Left ventricle myocardium inferior (tissue), 1 donor: ENCODE results near the gene MLXIP. TPM values are rescaled to one million over a fixed set of nuclear protein-coding genes. Genes with fewer than 3 reads are reported as not detected.

Source experiments
- DNase-seq: peaks from one replicate; pipeline ENCODE4 v3.0.0-alpha.2; 2020
- H3K27ac ChIP-seq: fragments of 200-600 bp; replicated peaks from 2 replicates; pipeline ENCODE4 v1.8.0; 2021
- H3K27me3 ChIP-seq: fragments of 200-600 bp; 2 replicates; pipeline ENCODE4 v1.8.0; 2021; ENCODE audit warnings: low read depth
- H3K36me3 ChIP-seq: fragments of 200-600 bp; 2 replicates; pipeline ENCODE4 v1.8.0; 2021
- H3K4me1 ChIP-seq: fragments of 200-600 bp; 2 replicates; pipeline ENCODE4 v1.8.0; 2021
- H3K4me3 ChIP-seq: fragments of 200-600 bp; 2 replicates; pipeline ENCODE4 v1.8.0; 2021; ENCODE audit warnings: mild to moderate bottlenecking, moderate library complexity
- H3K9me3 ChIP-seq: fragments of 200-600 bp; replicated peaks from 2 replicates; pipeline ENCODE4 v1.8.0; 2021
- CTCF ChIP-seq: fragments of 200-600 bp; IDR thresholded peaks from 2 replicates; pipeline ENCODE4 v1.8.0; 2021; ENCODE audit warnings: antibody characterized with exemption, mild to moderate bottlenecking, borderline replicate concordance
- intact Hi-C: fragments of 100-400 bp; cut with micrococcal nuclease; formaldehyde crosslinking; loops from one replicate; pipeline ENCODE4 v1.11.0; 2022
- total RNA-seq: library from RNA; stranded (reverse); fragmentation: NEBNext Ultra II Directional; extraction: Animal tissue kit (Norgen Biotek cat#: 25700); gene quantifications from one replicate; pipeline ENCODE4 v1.2.1, GENCODE V29; 2021
- donor health status: DM: no; HTN: yes; CAD: no; lungs with severe emphysema.

The MLXIP gene
- total RNA-seq, 1 donor from 2014 or later: 16.7 TPM

GRCh38 chr12:122137229-122137628, 58.7 kb downstream of the MLXIP start:
- H3K27ac ChIP-seq: no peak overlapping the region

GRCh38 chr12:122137681-122138080, 59.1 kb downstream of the MLXIP start:
- H3K4me3 ChIP-seq: no peak overlapping the region
- H3K36me3 ChIP-seq: peaks cover 79% of the 10 kb centered on the region
- H3K27me3 ChIP-seq: no peaks in the 10 kb centered on the region
- no peak for DNase-seq
- intact Hi-C loops: no loop called here
- H3K27ac ChIP-seq: no peak overlapping the region
- H3K9me3 ChIP-seq: no peaks in the 10 kb centered on the region
- TF ChIP-seq CTCF: no peak
- peaks cover 5% of the 10 kb centered on the region for H3K4me1 ChIP-seq

More at GRCh38 chr12:122137229-122137628, 58.7 kb downstream of the MLXIP start:
- Histone ChIP-seq H3K4me1 (peaks cover under 1% of the 10 kb centered on the region), H3K4me3 (no peak overlapping the region), H3K9me3 (no peaks in the 10 kb centered on the region), H3K27me3 (no peaks in the 10 kb centered on the region), H3K36me3 (peaks cover 79% of the 10 kb centered on the region)
- no peak for DNase-seq
- intact Hi-C loops: no loop called here
- TF ChIP-seq CTCF: no peak

GRCh38 chr12:122138181-122138580, 59.6 kb downstream of the MLXIP start:
- H3K27ac ChIP-seq: no peak overlapping the region
- TF ChIP-seq CTCF: no peak
- H3K36me3 ChIP-seq: peaks cover 79% of the 10 kb centered on the region
- intact Hi-C loops: no loop called here
- H3K9me3 ChIP-seq: no peaks in the 10 kb centered on the region
- DNase-seq: no peak
- H3K4me3 ChIP-seq: no peak overlapping the region
- peaks cover 7% of the 10 kb centered on the region for H3K4me1 ChIP-seq
- no peaks in the 10 kb centered on the region for H3K27me3 ChIP-seq

DNA sequence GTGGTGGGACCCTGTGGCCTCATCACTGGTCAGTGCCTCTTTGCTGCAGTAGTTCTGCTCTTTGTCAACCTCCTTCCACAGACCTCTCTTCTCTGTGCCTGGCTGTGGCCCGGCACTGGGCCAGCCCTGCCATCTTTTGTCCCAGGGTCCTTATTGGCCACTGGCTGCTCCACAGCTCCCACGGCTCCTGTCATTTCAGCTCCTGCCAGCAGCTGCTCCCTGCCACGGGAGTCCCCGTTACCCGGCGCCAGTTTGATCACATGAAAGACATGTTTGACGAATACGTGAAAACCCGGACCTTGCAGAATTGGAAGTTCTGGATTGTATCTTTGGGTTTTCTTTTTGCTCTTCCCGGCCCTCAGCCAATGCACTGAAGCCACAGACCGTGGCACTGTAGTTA, 60.1 kb downstream of the MLXIP start:
- no peaks in the 10 kb centered on the region for H3K27me3 ChIP-seq
- H3K4me1 ChIP-seq: peaks cover 10% of the 10 kb centered on the region
- H3K9me3 ChIP-seq: no peaks in the 10 kb centered on the region
- H3K4me3 ChIP-seq: no peak overlapping the region
- no peak for TF ChIP-seq CTCF
- no peak overlapping the region for H3K27ac ChIP-seq
- DNase-seq: no peak
- H3K36me3 ChIP-seq: peaks cover 80% of the 10 kb centered on the region
- intact Hi-C loops: no loop called here

DNA sequence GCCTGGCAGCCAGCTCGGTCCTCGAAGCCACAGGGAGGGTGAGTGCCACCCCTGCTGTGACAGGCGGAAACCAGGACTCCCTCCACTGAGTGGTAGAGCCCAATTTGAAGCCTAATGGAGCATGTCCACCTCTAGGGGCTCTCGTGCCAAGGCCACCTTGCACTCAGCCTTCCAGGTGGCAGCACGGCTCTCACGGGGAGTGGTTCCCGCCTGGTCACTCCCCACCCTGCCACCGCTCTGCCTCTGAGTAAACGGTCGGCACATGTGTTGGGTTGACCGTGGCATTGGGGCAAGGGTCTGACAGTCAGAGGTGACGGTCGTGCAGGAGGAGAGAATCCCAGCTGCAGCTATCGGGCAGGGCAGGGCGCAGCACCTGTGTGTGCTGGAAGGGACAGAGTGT, 60.7 kb downstream of the MLXIP start:
- Histone ChIP-seq H3K27ac (no peak overlapping the region), H3K36me3 (peaks cover 79% of the 10 kb centered on the region)

More for the DNA sequence above, 60.7 kb downstream of the MLXIP start:
- Histone ChIP-seq H3K4me3 (no peak overlapping the region), H3K4me1 (peaks cover 10% of the 10 kb centered on the region), H3K9me3 (no peaks in the 10 kb centered on the region), H3K27me3 (no peaks in the 10 kb centered on the region)
- no peak for TF ChIP-seq CTCF
- intact Hi-C loops: no loop called here
- no peak for DNase-seq
